Panc1 (cell line): ENCODE data around the gene MINDY4B. TPM values are rescaled to one million over a fixed set of nuclear protein-coding genes. Genes with fewer than 3 reads are reported as not detected.

Experiments used
- ATAC-seq: fragments of 200-7000 bp; cut with Tn5 transposase; 2 replicates; pipeline ENCODE4 v1.9.1; 2020; ENCODE audit warnings: mild to moderate bottlenecking, moderate library complexity
- BruUV-seq: library from RNA; stranded (reverse); fragments of 400-500 nt; replicated peaks from 2 replicates; lab custom pipeline; 2021; lab: Mats Ljungman, UMichigan
- CTCF ChIA-PET: fragments of 300-600 bp; sonication (Branson Sonifier 250); formaldehyde crosslinking; loops from one replicate; lab custom pipeline; 2022; ENCODE audit warnings: antibody characterized with exemption; lab: Charles Lee
- POLR2A ChIA-PET: fragments of 300-600 bp; sonication (Branson Sonifier 250); formaldehyde crosslinking; loops from one replicate; lab custom pipeline; 2022; ENCODE audit warnings: antibody characterized with exemption; lab: Charles Lee
- DNase-seq: peaks from one replicate; pipeline ENCODE4 v3.0.0-alpha.2; 2010; ENCODE audit warnings: low read depth, low spot score
- H3K27ac ChIP-seq: 2 replicates; pipeline ENCODE4 v1.5.1; 2011; ENCODE audit warnings: mild to moderate bottlenecking, low read length, inconsistent platforms
- H3K27me3 ChIP-seq: fragments of 200-500 bp; sonication (Bioruptor generic); 2 replicates; pipeline ENCODE4 v1.6.0; 2014; ENCODE audit warnings: low read length, inconsistent platforms; ENCODE audit not compliant: control insufficient read depth, insufficient read depth
- H3K36me3 ChIP-seq: fragments of 200-500 bp; sonication (Bioruptor generic); 2 replicates; pipeline ENCODE4 v1.5.1; 2014; ENCODE audit warnings: inconsistent platforms, mild to moderate bottlenecking, low read length, moderate library complexity; ENCODE audit not compliant: control insufficient read depth, insufficient read depth
- H3K4me1 ChIP-seq: 2 replicates; pipeline ENCODE4 v1.5.1; 2011; ENCODE audit warnings: inconsistent platforms, mild to moderate bottlenecking, low read length, moderate library complexity; ENCODE audit not compliant: control insufficient read depth, insufficient read depth
- H3K4me3 ChIP-seq, 2 experiments: 2 replicates each; pipeline ENCODE4 v1.5.1; 2011 to 2012; ENCODE audit warnings: low read depth in 2 of 2, low read length in 2 of 2, mild to moderate bottlenecking in 2 of 2, inconsistent platforms in 1 of 2, moderate library complexity in 1 of 2
- H3K9me3 ChIP-seq: fragments of 200-500 bp; sonication (Bioruptor generic); 2 replicates; pipeline ENCODE4 v1.5.1; 2014; ENCODE audit warnings: low read depth, mild to moderate bottlenecking, inconsistent platforms, low read length, moderate library complexity; ENCODE audit not compliant: control insufficient read depth, insufficient read depth
- POLR2AphosphoS5 ChIP-seq: IDR thresholded peaks from 2 replicates; pipeline ENCODE4 v1.6.1; 2012; ENCODE audit warnings: mild to moderate bottlenecking, low read depth, low read length, moderate library complexity
- SIN3A ChIP-seq: IDR thresholded peaks from 2 replicates; pipeline ENCODE4 v1.6.1; 2012; ENCODE audit warnings: low read depth, mild to moderate bottlenecking, low read length, moderate library complexity, borderline replicate concordance; ENCODE audit not compliant: insufficient read depth
- TCF7L2 ChIP-seq: IDR thresholded peaks from 2 replicates; pipeline ENCODE4 v1.6.1; 2011; ENCODE audit warnings: mild to moderate bottlenecking, low read depth, low read length, inconsistent platforms
- in situ Hi-C: cut with HindIII; loops from 2 replicates; pipeline ENCODE4 v1.10.0; 2016; ENCODE audit warnings: low sequenced_read_pairs, low pct_unique_long_range_greater_than_20kb
- intact Hi-C: fragments of 100-400 bp; cut with micrococcal nuclease; formaldehyde crosslinking; loops from one replicate; pipeline ENCODE4 v1.10.0; 2022; ENCODE audit not compliant: unreplicated experiment
- total RNA-seq: library from RNA; stranded (reverse); gene quantifications from one replicate; pipeline ENCODE4 v1.2.1, GENCODE V29; 2021; ENCODE audit not compliant: unreplicated experiment
- TF ChIP-seq, protein P1 (sequence below), 2 experiments: IDR thresholded peaks; 2 replicates each; pipeline ENCODE4 v1.6.1; 2011 to 2012; ENCODE audit warnings: low read depth in 2 of 2, control low read depth in 1 of 2, low read length in 1 of 2, mild to moderate bottlenecking in 1 of 2, moderate library complexity in 1 of 2; ENCODE audit not compliant: insufficient read depth in 1 of 2
- TF ChIP-seq, protein P2 (sequence below): fragments of 450-650 bp; IDR thresholded peaks from 2 replicates; pipeline ENCODE4 v1.5.1; 2017; ENCODE audit warnings: mild to moderate bottlenecking

MINDY4B gene
- total RNA-seq, 1 experiment from 2014 or later, result not detected

DNA sequence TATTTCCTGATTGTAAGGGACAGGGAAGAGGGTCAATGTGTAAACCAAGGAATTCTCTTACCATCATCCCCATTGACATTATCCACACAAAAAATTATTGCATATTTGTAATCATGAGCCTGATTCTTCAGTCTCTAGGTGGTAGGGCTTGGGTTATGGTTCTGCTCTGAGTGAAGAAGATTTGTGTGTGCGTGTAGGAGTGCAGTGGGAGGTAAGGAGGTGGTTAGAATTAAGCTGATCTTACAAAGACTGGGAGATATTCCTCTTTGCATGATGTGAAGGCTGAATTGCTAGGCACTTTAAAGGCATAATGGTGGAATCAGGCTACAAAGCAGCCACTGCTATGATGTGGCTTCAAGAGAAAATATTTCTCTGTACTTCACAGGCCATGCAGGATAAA, 23.0 kb upstream of the MINDY4B start:
- CTCF ChIA-PET, result no interaction called here
- POLR2A ChIA-PET, result no interaction called here
- Histone ChIP-seq H3K4me1 (0 out of 2 replicates have a peak, but pooled peaks cover 3% of the 10 kb centered on the region), H3K27ac (no peak overlapping the region), H3K9me3 (no peaks in the 10 kb centered on the region), H3K27me3 (peaks cover 32% of the 10 kb centered on the region), H3K4me3 (no peak overlapping the region), H3K36me3 (no peaks in the 10 kb centered on the region)
- in situ Hi-C loops (no loop called here), intact Hi-C loops (loop anchor here (5.0 kb wide), 1 partner anchor 219 kb away; no protein-coding TSS in a partner anchor)
- no peak for DNase-seq
- no peak for ATAC-seq
- TF ChIP-seq SIN3A (no peak), POLR2AphosphoS5 (no peak), TCF7L2 (no peak)
- TF ChIP-seq, protein P1, sequence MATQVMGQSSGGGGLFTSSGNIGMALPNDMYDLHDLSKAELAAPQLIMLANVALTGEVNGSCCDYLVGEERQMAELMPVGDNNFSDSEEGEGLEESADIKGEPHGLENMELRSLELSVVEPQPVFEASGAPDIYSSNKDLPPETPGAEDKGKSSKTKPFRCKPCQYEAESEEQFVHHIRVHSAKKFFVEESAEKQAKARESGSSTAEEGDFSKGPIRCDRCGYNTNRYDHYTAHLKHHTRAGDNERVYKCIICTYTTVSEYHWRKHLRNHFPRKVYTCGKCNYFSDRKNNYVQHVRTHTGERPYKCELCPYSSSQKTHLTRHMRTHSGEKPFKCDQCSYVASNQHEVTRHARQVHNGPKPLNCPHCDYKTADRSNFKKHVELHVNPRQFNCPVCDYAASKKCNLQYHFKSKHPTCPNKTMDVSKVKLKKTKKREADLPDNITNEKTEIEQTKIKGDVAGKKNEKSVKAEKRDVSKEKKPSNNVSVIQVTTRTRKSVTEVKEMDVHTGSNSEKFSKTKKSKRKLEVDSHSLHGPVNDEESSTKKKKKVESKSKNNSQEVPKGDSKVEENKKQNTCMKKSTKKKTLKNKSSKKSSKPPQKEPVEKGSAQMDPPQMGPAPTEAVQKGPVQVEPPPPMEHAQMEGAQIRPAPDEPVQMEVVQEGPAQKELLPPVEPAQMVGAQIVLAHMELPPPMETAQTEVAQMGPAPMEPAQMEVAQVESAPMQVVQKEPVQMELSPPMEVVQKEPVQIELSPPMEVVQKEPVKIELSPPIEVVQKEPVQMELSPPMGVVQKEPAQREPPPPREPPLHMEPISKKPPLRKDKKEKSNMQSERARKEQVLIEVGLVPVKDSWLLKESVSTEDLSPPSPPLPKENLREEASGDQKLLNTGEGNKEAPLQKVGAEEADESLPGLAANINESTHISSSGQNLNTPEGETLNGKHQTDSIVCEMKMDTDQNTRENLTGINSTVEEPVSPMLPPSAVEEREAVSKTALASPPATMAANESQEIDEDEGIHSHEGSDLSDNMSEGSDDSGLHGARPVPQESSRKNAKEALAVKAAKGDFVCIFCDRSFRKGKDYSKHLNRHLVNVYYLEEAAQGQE (IDR thresholded peaks at IDR 0.05; ENCODE audit: insufficient read depth in 1 of 2, low read depth in 2 of 2, low read length in 1 of 2), result no peak
- TF ChIP-seq, protein P2, sequence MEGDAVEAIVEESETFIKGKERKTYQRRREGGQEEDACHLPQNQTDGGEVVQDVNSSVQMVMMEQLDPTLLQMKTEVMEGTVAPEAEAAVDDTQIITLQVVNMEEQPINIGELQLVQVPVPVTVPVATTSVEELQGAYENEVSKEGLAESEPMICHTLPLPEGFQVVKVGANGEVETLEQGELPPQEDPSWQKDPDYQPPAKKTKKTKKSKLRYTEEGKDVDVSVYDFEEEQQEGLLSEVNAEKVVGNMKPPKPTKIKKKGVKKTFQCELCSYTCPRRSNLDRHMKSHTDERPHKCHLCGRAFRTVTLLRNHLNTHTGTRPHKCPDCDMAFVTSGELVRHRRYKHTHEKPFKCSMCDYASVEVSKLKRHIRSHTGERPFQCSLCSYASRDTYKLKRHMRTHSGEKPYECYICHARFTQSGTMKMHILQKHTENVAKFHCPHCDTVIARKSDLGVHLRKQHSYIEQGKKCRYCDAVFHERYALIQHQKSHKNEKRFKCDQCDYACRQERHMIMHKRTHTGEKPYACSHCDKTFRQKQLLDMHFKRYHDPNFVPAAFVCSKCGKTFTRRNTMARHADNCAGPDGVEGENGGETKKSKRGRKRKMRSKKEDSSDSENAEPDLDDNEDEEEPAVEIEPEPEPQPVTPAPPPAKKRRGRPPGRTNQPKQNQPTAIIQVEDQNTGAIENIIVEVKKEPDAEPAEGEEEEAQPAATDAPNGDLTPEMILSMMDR, result no peak
- no TSS peak for BruUV-seq

DNA sequence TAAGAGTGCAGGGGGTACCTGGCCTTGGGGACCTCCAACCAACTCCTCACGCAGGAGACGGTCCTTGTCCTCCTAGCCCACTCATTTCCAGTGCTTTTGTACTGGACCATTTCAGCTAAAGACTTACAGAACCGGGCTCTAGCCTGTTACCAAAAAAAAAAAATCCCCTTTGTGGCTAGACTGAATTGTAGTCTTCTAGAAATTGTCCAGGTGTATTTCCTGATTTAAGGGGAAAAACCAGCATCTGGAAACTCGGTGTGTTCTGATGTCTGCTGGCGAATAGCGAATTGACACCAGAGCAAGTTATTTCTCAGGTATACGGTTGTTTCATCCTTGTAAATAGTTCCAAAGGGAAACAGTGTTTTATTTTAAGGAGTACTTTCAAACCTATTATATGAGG, 21.1 kb upstream of the MINDY4B start:
- intact Hi-C loops, result loop anchor here (5.0 kb wide), 1 partner anchor 221 kb away; no protein-coding TSS in a partner anchor
- ChIA-PET CTCF (interaction anchor here (0.6 kb wide), 1 partner anchor 52 kb away, joined by 3 read pairs; no protein-coding TSS in a partner anchor), POLR2A (no interaction called here)
- ATAC-seq, result no peak
- TF ChIP-seq, protein P2, result no peak
- TF ChIP-seq, protein P1 (IDR thresholded peaks at IDR 0.05; ENCODE audit: insufficient read depth in 1 of 2, low read depth in 2 of 2, low read length in 1 of 2), result no peak
- TF ChIP-seq SIN3A, result no peak
- no peaks in the 10 kb centered on the region for H3K36me3 ChIP-seq
- 0 out of 2 replicates have a peak, but pooled peaks cover 3% of the 10 kb centered on the region for H3K4me1 ChIP-seq
- H3K9me3 ChIP-seq, result no peaks in the 10 kb centered on the region
- DNase-seq, result no peak
- H3K27me3 ChIP-seq, result peaks cover 33% of the 10 kb centered on the region
- no peak overlapping the region for H3K4me3 ChIP-seq
- no peak overlapping the region for H3K27ac ChIP-seq
- no TSS peak for BruUV-seq
- in situ Hi-C loops, result no loop called here
